H1 (cell line): ENCODE results near the gene NDUFA7. TPM values are rescaled to one million over a fixed set of nuclear protein-coding genes. Genes with fewer than 3 reads are reported as not detected.

Experiments
- CTCF ChIA-PET: fragments of 300-600 bp; sonication (Branson Sonifier 250); formaldehyde crosslinking; loops from one replicate; lab custom pipeline; 2021; ENCODE audit not compliant: partially characterized antibody; lab: Charles Lee
- POLR2A ChIA-PET: fragments of 300-600 bp; sonication (Branson Sonifier 250); formaldehyde crosslinking; loops from one replicate; lab custom pipeline; 2021; ENCODE audit warnings: inconsistent platforms; ENCODE audit not compliant: partially characterized antibody; lab: Charles Lee
- DNase-seq, 2 experiments: peaks; one replicate each; pipeline versions ENCODE4 v3.0.0 to v3.0.0-alpha.2; 2010 to 2022; ENCODE audit warnings: low spot score in 2 of 2, low read depth in 1 of 2, mixed read lengths in 1 of 2
- FAIRE-seq: peaks from 2 replicates; lab custom pipeline; 2011; peaks lifted over from hg19 to GRCh38; lab: Jason Lieb, UNC
- H2AFZ ChIP-seq: 2 replicates; pipeline ENCODE4 v1.8.1; 2012; ENCODE audit warnings: low read length, inconsistent platforms
- H2AK5ac ChIP-seq: 2 replicates; pipeline ENCODE4 v1.6.1; 2013; ENCODE audit warnings: low read depth, low read length
- H2BK120ac ChIP-seq: replicated peaks from 2 replicates; pipeline ENCODE3; 2013; ENCODE audit warnings: low read depth, low read length, inconsistent platforms
- H2BK12ac ChIP-seq: 2 replicates; pipeline ENCODE4 v1.6.1; 2013; ENCODE audit warnings: low read depth, low read length
- H2BK15ac ChIP-seq: 2 replicates; pipeline ENCODE4 v1.6.1; 2013; ENCODE audit warnings: low read length
- H2BK20ac ChIP-seq: 2 replicates; pipeline ENCODE4 v1.6.1; 2013; ENCODE audit warnings: low read length
- H2BK5ac ChIP-seq: 2 replicates; pipeline ENCODE4 v1.6.1; 2013; ENCODE audit warnings: low read depth, low read length
- H3K14ac ChIP-seq: 2 replicates; pipeline ENCODE4 v1.6.1; 2013; ENCODE audit warnings: inconsistent platforms; ENCODE audit not compliant: insufficient read length
- H3K18ac ChIP-seq: 2 replicates; pipeline ENCODE4 v1.6.1; 2013; ENCODE audit warnings: low read length; ENCODE audit errors: extremely low read depth
- H3K23ac ChIP-seq: 2 replicates; pipeline ENCODE4 v1.6.1; 2013; ENCODE audit warnings: inconsistent platforms; ENCODE audit not compliant: insufficient read length
- H3K23me2 ChIP-seq: 2 replicates; pipeline ENCODE4 v1.6.1; 2013; ENCODE audit warnings: low read depth, low read length
- H3K27ac ChIP-seq: 2 replicates; pipeline ENCODE4 v1.6.1; 2011; ENCODE audit warnings: low read depth, low read length, inconsistent platforms
- H3K27me3 ChIP-seq, 4 experiments: replicated peaks in 1 of 4; 1 replicate in 1 of 4; 2 replicates in 3 of 4; pipeline versions ENCODE4 v1.6.1 to v1.8.1; 2011 to 2013; ENCODE audit warnings: low read length in 3 of 4, mild to moderate bottlenecking in 3 of 4, inconsistent platforms in 2 of 4, mixed read lengths in 2 of 4, moderate library complexity in 1 of 4; ENCODE audit not compliant: control insufficient read depth in 3 of 4, insufficient read depth in 3 of 4; ENCODE audit errors: extremely low read depth in 1 of 4
- H3K36me3 ChIP-seq, 4 experiments: 2 replicates each; pipeline versions ENCODE4 v1.6.1 to v1.8.1; 2011 to 2013; ENCODE audit warnings: mild to moderate bottlenecking in 4 of 4, low read length in 3 of 4, moderate library complexity in 2 of 4, control low read depth in 1 of 4, inconsistent platforms in 1 of 4; ENCODE audit not compliant: insufficient read depth in 4 of 4, control insufficient read depth in 2 of 4
- H3K4ac ChIP-seq: replicated peaks from 2 replicates; pipeline ENCODE3; 2013; ENCODE audit warnings: low read length, low read depth, mixed read lengths, inconsistent platforms; ENCODE audit not compliant: insufficient read length
- H3K4me1 ChIP-seq, 4 experiments: replicated peaks in 1 of 4; 1 replicate in 1 of 4; 2 replicates in 3 of 4; pipeline versions ENCODE4 v1.6.1 to v1.8.1; 2011 to 2013; ENCODE audit warnings: low read length in 3 of 4, inconsistent platforms in 2 of 4, mixed read lengths in 1 of 4; ENCODE audit not compliant: insufficient read depth in 4 of 4, control insufficient read depth in 3 of 4
- H3K4me2 ChIP-seq, 2 experiments: 2 replicates each; pipeline versions ENCODE4 v1.6.1 to v1.8.1; 2011 to 2013; ENCODE audit warnings: low read depth in 2 of 2, low read length in 2 of 2, control low read depth in 1 of 2, inconsistent platforms in 1 of 2, mild to moderate bottlenecking in 1 of 2; ENCODE audit not compliant: insufficient read depth in 1 of 2
- H3K4me3 ChIP-seq, 4 experiments: fragments of 200-600, 300-600 bp in 1 of 4; sonication (generic), shearing (Covaris generic), sonication (Bioruptor Twin) in 1 of 4; 2 replicates each; pipeline versions ENCODE4 v1.5.1 to v1.8.1; 2011 to 2016; ENCODE audit warnings: low read length in 4 of 4, low read depth in 3 of 4, control low read depth in 2 of 4, inconsistent platforms in 2 of 4, mild to moderate bottlenecking in 2 of 4, mixed read lengths in 1 of 4, moderate library complexity in 1 of 4; ENCODE audit not compliant: insufficient read depth in 2 of 4; ENCODE audit errors: extremely low read depth in 1 of 4
- H3K56ac ChIP-seq: replicated peaks from 2 replicates; pipeline ENCODE3; 2013; ENCODE audit warnings: low read depth, mild to moderate bottlenecking, mixed read lengths, low read length, inconsistent platforms; ENCODE audit not compliant: insufficient read length
- H3K79me1 ChIP-seq: 2 replicates; pipeline ENCODE4 v1.6.1; 2013; ENCODE audit warnings: low read depth, low read length, control low read depth
- H3K79me2 ChIP-seq, 2 experiments: 2 replicates each; pipeline versions ENCODE4 v1.6.1 to v1.8.1; 2012 to 2013; ENCODE audit warnings: low read length in 2 of 2, mild to moderate bottlenecking in 2 of 2, inconsistent platforms in 1 of 2; ENCODE audit not compliant: insufficient read depth in 2 of 2, control insufficient read depth in 1 of 2
- H3K9ac ChIP-seq, 4 experiments: replicated peaks in 1 of 4; 1 replicate in 1 of 4; 2 replicates in 3 of 4; pipeline versions ENCODE4 v1.6.1 to v1.8.1; 2011 to 2013; ENCODE audit warnings: low read depth in 3 of 4, low read length in 3 of 4, control low read depth in 2 of 4, mild to moderate bottlenecking in 2 of 4, moderate library complexity in 2 of 4, inconsistent platforms in 1 of 4; ENCODE audit errors: extremely low read depth in 1 of 4
- H3K9me3 ChIP-seq, 2 experiments: 2 replicates each; pipeline versions ENCODE4 v1.6.1 to v1.8.1; 2012 to 2013; ENCODE audit warnings: mild to moderate bottlenecking in 2 of 2, moderate library complexity in 2 of 2, control low read depth in 1 of 2, inconsistent platforms in 1 of 2, low read depth in 1 of 2, low read length in 1 of 2, mixed read lengths in 1 of 2; ENCODE audit not compliant: insufficient read depth in 2 of 2
- H4K20me1 ChIP-seq, 2 experiments: replicated peaks in 1 of 2; 2 replicates each; pipeline versions ENCODE3 to v1.8.1; 2011 to 2013; ENCODE audit warnings: inconsistent platforms in 2 of 2, low read length in 2 of 2, mild to moderate bottlenecking in 1 of 2; ENCODE audit not compliant: insufficient read depth in 2 of 2, control insufficient read depth in 1 of 2
- H4K5ac ChIP-seq: 2 replicates; pipeline ENCODE4 v1.6.1; 2013; ENCODE audit warnings: low read length, low read depth, mixed read lengths, inconsistent platforms; ENCODE audit not compliant: insufficient read length
- H4K8ac ChIP-seq: 2 replicates; pipeline ENCODE4 v1.8.0; 2013; ENCODE audit warnings: mild to moderate bottlenecking, moderate library complexity, low read length, inconsistent platforms; ENCODE audit not compliant: insufficient read depth; ENCODE audit errors: extremely low read depth
- H4K91ac ChIP-seq: replicated peaks from 2 replicates; pipeline ENCODE3; 2013; ENCODE audit warnings: low read length, mixed read lengths, inconsistent platforms; ENCODE audit not compliant: insufficient read length
- CBX8 ChIP-seq: fragments of 300-800, 300-1000 bp; sonication (generic); IDR thresholded peaks from 2 replicates; pipeline ENCODE4 v1.7.1; 2016; ENCODE audit warnings: low read depth, low read length, borderline replicate concordance
- CHD2 ChIP-seq: IDR thresholded peaks from 2 replicates; pipeline ENCODE4 v1.6.1; 2012; ENCODE audit warnings: low read length, improper control_type of control experiment
- CREB1 ChIP-seq: IDR thresholded peaks from 2 replicates; pipeline ENCODE4 v1.6.1; 2012; ENCODE audit warnings: inconsistent platforms
- E2F6 ChIP-seq: IDR thresholded peaks from 2 replicates; pipeline ENCODE4 v1.6.1; 2012; ENCODE audit warnings: inconsistent platforms
- KDM1A ChIP-seq: fragments of 200-600, 300-600 bp; sonication (generic); IDR thresholded peaks from 2 replicates; pipeline ENCODE4 v1.7.1; 2016; ENCODE audit warnings: mild to moderate bottlenecking, low read length, borderline replicate concordance
- KDM4A ChIP-seq: IDR thresholded peaks from one replicate; pipeline ENCODE4 v1.7.1; 2012; ENCODE audit warnings: low read depth, mild to moderate bottlenecking, moderate library complexity, low read length, inconsistent platforms; ENCODE audit not compliant: severe bottlenecking
- PHF8 ChIP-seq: fragments of 200-600 bp; sonication (generic); conservative IDR thresholded peaks from 2 replicates; pipeline ENCODE4 v1.7.1; 2012; ENCODE audit warnings: low read depth, mild to moderate bottlenecking, inconsistent platforms, low read length, moderate library complexity
- SP1 ChIP-seq: IDR thresholded peaks from 2 replicates; pipeline ENCODE4 v1.6.1; 2011; ENCODE audit warnings: low read depth, low read length
- TBP ChIP-seq: IDR thresholded peaks from 2 replicates; pipeline ENCODE4 v1.6.1; 2011; ENCODE audit warnings: low read depth, low read length, improper control_type of control experiment
- WGBS, 2 experiments: shearing (Covaris generic) in 1 of 2; methylation state at CpG; one replicate each; pipeline versions ENCODE4 v1.1.6 to v1.1.7; 2013 to 2015; ENCODE audit warnings: low lambda C conversion rate in 2 of 2, mixed read lengths in 2 of 2, inconsistent platforms in 1 of 2, low coverage in 1 of 2, missing lambda C conversion rate in 1 of 2; ENCODE audit not compliant: insufficient replicate concordance in 2 of 2, insufficient coverage in 1 of 2, insufficient read length in 1 of 2; ENCODE audit errors: extremely low coverage in 1 of 2, missing lambda C conversion rate in 1 of 2; 5-methylcytosine and 5-hydroxymethylcytosine counted together
- polyA plus RNA-seq, 7 experiments: library from polyadenylated mRNA; depleted of rRNA in 3 of 7; stranded (reverse) in 5 of 7; unstranded in 2 of 7; fragments of >200 nt in 5 of 7; fragments of 200-250 nt in 2 of 7; gene quantifications; 1 replicate in 5 of 7; 2 replicates in 1 of 7; 4 replicates in 1 of 7; pipeline versions ENCODE4 v1.2.1 to v1.2.3, GENCODE V29; 2011 to 2013; ENCODE audit warnings: missing spikeins in 2 of 7, mixed read lengths in 2 of 7
- total RNA-seq: library from RNA; stranded (reverse); fragmentation: NEBNext Ultra II Directional; extraction: Animal tissue kit (Norgen Biotek cat#: 25700); gene quantifications from 2 replicates; pipeline ENCODE4 v1.2.1, GENCODE V29; 2021

Gene NDUFA7
- total and polyA plus RNA-seq, 2 of the 8 experiments (the other 6 are each of a cell fraction or from before 2014, with no cell fraction given): 54.4 to 286 TPM

- Histone ChIP-seq H2BK12ac (no peak within 1 kb of the TSS), H3K23me2 (peaks cover 5% of the 10 kb centered on the region; the same call in 1 of the 2 replicates), H3K56ac (no peak within 1 kb of the TSS), H2BK5ac (no peak within 1 kb of the TSS), H3K27ac (no peak within 1 kb of the TSS), H3K4me3 (peak within 1 kb of the TSS; percentile 50 to 71 (median 56)), H2BK15ac (no peak within 1 kb of the TSS), H3K4me1 (peaks cover 0 to 9% (median 3%) of the 10 kb centered on the region in 4 experiments; a peak in 4 of 7 replicates), H3K79me2 (no peaks in the 10 kb centered on the region), H2BK20ac (no peak within 1 kb of the TSS), H3K36me3 (no peaks in the 10 kb centered on the region), H2AFZ (peak within 1 kb of the TSS; percentile 17; the same call in 1 of the 2 replicates), H2AK5ac (no peak within 1 kb of the TSS), H4K91ac (no peak within 1 kb of the TSS), H3K23ac (no peak within 1 kb of the TSS), H3K14ac (no peak within 1 kb of the TSS), H3K4me2 (peak within 1 kb of the TSS; percentile 48 to 80), H4K8ac (no peak within 1 kb of the TSS), H3K79me1 (no peaks in the 10 kb centered on the region), H3K9ac (0 out of 7 replicates have a peak within 1 kb of the TSS, but pooled peaks of 2 of the 4 experiments have one; percentile 0 to 14), H3K9me3 (no peaks in the 10 kb centered on the region), H4K20me1 (peaks cover 0 to 2% of the 10 kb centered on the region in 2 experiments), H4K5ac (no peak within 1 kb of the TSS), H2BK120ac (no peak within 1 kb of the TSS), H3K27me3 (peaks cover 0 to 9% (median 7%) of the 10 kb centered on the region in 4 experiments; a peak in 3 of 7 replicates), H3K4ac (no peak within 1 kb of the TSS), H3K18ac (peak within 1 kb of the TSS; percentile 48; the same call in 1 of the 2 replicates)
- ChIA-PET CTCF (interaction anchor here (0.7 to 8.2 kb wide), 8 partner anchors 11 to 163 kb away, joined by 3 to 68 read pairs (median 3); no protein-coding TSS in a partner anchor), POLR2A (interaction anchor here (0.6 to 27.1 kb wide), 14 partner anchors 9 to 171 kb away, joined by 3 to 583 read pairs (median 4); partner anchors contain the start of genes CD320, NDUFA7, RAB11B and RPS28)
- WGBS, 2 experiments: 13% methylated on average over 43 of the region's 65 CpGs; no CpG with 5 or more reads in 1 of the 2 experiments
- DNase-seq: peak; percentile 95 to 99
- no peak for FAIRE-seq
- TF ChIP-seq CREB1 (peak; percentile 50), PHF8 (peak; percentile 49; the same call in 1 of the 2 replicates), KDM1A (no peak), TBP (peak; percentile 20; the same call in 1 of the 2 replicates), SP1 (peak; percentile 97), E2F6 (no peak), CHD2 (peak; percentile 87), CBX8 (no peak), KDM4A (peak; percentile 97)
These were observed 21.7 kb upstream of the NDUFA7 start, which contains the start of gene KANK3 for GRCh38 chr19:8342684-8343482. Gene KANK3 (minus strand): TSS chr19:8343262. CDS start chr19:8337828, 5,434 bp downstream.
